Mucosa of stomach (tissue), 1 donor: Measurements from ENCODE around the gene DMPK.

Experiments
- H3K27me3 ChIP-seq: one replicate; pipeline ENCODE4 v1.7.0; 2013; ENCODE audit warnings: mild to moderate bottlenecking, low read length; ENCODE audit not compliant: control insufficient read depth, insufficient read depth
- H3K36me3 ChIP-seq: one replicate; pipeline ENCODE4 v1.7.0; 2013; ENCODE audit warnings: low read length; ENCODE audit not compliant: control insufficient read depth, insufficient read depth
- H3K4me1 ChIP-seq: one replicate; pipeline ENCODE4 v1.7.0; 2013; ENCODE audit warnings: mild to moderate bottlenecking, low read length; ENCODE audit not compliant: control insufficient read depth, insufficient read depth
- H3K4me3 ChIP-seq: one replicate; pipeline ENCODE4 v1.7.0; 2013; ENCODE audit warnings: low read length
- H3K9ac ChIP-seq: one replicate; pipeline ENCODE4 v1.7.0; 2013; ENCODE audit warnings: mild to moderate bottlenecking, low read length, moderate library complexity
- H3K9me3 ChIP-seq: one replicate; pipeline ENCODE4 v1.7.0; 2013; ENCODE audit warnings: mild to moderate bottlenecking, low read length, moderate library complexity; ENCODE audit not compliant: control insufficient read depth
- donor health status: Pancreatic carcinoma.

The DMPK gene, protein sequence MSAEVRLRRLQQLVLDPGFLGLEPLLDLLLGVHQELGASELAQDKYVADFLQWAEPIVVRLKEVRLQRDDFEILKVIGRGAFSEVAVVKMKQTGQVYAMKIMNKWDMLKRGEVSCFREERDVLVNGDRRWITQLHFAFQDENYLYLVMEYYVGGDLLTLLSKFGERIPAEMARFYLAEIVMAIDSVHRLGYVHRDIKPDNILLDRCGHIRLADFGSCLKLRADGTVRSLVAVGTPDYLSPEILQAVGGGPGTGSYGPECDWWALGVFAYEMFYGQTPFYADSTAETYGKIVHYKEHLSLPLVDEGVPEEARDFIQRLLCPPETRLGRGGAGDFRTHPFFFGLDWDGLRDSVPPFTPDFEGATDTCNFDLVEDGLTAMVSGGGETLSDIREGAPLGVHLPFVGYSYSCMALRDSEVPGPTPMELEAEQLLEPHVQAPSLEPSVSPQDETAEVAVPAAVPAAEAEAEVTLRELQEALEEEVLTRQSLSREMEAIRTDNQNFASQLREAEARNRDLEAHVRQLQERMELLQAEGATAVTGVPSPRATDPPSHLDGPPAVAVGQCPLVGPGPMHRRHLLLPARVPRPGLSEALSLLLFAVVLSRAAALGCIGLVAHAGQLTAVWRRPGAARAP

DNA sequence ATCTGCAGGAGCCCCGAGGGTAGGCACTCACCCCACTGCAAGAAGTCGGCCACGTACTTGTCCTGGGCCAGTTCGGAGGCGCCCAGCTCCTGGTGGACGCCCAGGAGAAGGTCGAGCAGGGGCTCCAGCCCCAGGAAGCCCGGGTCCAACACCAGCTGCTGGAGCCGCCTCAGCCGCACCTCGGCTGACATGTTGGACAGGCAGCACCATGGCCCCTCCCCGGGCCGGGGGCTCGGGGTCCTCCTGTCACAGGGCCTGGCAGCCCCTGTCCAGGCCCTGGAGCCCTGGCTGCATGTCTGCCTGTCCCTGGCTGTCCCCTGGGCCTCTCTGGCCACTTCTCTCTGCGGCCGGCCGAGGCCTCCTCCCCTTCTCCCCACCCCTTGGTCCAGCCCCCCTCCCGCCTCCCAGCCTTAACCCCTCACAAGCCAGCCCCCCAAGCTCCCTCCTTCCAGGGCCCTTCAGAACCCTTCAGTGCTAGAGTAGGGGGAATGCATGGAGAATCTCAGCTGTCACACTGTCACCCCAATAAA lies at the start of gene DMPK:
TSS of gene DMPK (minus strand) at position 329 of the 530 bp plus-strand sequence. CDS start at position 191, 138 bp downstream.
- Histone ChIP-seq H3K4me1 (peaks cover 40% of the 10 kb centered on the region), H3K36me3 (peaks cover 9% of the 10 kb centered on the region), H3K9me3 (no peaks in the 10 kb centered on the region), H3K9ac (peak within 1 kb of the TSS; percentile 34), H3K27me3 (peaks cover 14% of the 10 kb centered on the region), H3K4me3 (no peak within 1 kb of the TSS)

DNA sequence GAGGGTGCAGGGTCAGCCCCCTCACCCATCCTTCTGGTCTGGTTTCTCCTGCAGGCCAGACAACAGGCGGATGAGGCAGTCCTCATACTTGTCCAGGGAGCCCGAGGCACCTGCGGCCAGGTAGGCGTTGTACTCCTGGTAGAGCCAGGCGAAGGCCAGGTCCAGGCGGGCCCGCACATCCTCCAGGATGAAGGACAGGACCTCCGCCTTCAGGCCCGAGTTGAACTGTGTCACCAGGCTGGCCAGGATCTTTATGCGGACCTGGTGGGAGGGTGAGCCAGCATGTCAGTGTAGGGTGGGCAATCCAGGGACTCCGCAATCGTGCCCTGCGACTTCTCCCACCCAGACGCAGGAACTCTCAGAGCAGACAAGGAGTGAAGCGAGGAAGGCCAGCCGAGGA lies 46.7 kb upstream of the DMPK start:
- no peaks in the 10 kb centered on the region for H3K27me3 ChIP-seq
- no peak overlapping the region for H3K9ac ChIP-seq
- H3K4me1 ChIP-seq, result peaks cover 11% of the 10 kb centered on the region
- H3K9me3 ChIP-seq, result no peaks in the 10 kb centered on the region
- H3K4me3 ChIP-seq, result no peak overlapping the region
- peaks cover 18% of the 10 kb centered on the region for H3K36me3 ChIP-seq

DNA sequence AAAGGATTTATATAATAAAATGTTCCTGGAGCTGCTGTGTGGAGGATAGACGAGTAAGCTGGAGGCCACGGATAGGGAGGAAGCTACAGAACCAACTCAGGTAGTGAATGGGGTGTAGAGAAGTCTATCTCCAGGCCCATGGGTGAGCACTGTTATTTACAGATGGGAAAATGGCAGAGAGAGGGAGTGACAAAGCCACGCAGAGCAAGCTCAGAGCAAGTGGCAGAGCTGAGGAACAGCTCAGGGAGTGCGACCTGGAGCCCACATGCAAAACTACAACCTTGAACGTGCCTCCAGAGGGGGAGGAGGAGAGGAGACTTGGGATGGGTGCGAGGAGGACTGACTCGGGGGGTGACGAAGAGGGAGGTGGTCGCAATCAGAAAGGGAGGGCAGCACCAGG lies 46.2 kb upstream of the DMPK start:
- H3K4me3 ChIP-seq, result no peak overlapping the region
- no peaks in the 10 kb centered on the region for H3K9me3 ChIP-seq
- H3K4me1 ChIP-seq, result peaks cover 11% of the 10 kb centered on the region
- no peaks in the 10 kb centered on the region for H3K27me3 ChIP-seq
- no peak overlapping the region for H3K9ac ChIP-seq
- H3K36me3 ChIP-seq, result peaks cover 20% of the 10 kb centered on the region

DNA sequence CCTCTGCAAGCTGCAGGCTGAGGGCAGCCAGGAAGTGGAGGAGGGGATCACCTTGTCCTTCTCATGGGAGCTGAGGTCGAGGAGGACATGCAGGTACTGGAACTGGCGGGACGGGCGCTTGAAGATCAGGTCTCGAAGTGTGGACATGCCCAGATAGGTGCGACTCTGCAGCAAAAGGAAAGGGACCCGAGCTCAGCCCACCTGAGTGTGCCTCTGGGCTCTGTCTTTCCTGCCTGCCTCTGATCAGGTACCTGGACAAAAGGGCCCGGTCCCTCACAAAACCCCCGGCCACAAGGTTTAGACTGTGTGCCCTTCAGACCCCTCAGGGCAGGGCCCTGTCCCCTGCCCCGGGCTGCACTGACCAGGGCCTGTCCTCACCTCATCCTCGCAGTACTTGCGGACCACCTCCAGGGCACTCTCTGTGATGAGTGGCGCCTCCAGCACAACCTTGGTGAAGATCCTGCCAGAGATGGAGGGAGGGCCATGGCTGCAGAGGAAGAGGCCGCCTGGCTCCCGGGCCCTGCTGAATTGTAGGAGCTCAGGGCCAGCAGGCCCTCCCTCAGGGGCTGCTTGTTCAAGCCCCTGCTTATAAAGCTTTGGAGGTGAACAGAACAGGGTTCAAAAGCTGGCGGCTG lies 45.3 kb upstream of the DMPK start:
- Histone ChIP-seq H3K9me3 (no peaks in the 10 kb centered on the region), H3K9ac (no peak overlapping the region), H3K27me3 (no peaks in the 10 kb centered on the region), H3K4me3 (no peak overlapping the region), H3K4me1 (peaks cover 11% of the 10 kb centered on the region), H3K36me3 (peaks cover 20% of the 10 kb centered on the region)

DNA sequence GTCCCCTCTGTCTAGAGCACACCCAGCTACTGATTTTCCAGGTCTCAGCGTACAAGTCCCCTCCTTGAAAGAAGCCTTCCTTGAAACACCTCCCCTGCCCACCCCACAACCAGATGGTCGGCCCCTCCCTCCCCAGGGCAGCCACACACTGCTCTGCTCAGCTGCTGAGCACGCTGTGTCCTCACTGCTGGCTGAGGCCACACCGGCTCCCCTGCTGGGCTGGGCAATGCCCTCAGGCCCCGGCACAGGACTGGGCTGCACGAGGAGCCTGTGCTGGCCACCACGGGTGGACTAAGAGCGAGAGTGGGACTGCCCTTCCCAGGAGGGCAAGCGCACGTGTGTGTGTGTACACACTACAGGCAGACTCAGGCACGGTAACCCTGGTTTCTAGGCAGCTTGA lies 44.6 kb upstream of the DMPK start:
- Histone ChIP-seq H3K36me3 (peaks cover 20% of the 10 kb centered on the region), H3K27me3 (no peaks in the 10 kb centered on the region), H3K4me1 (peaks cover 11% of the 10 kb centered on the region), H3K9ac (no peak overlapping the region), H3K9me3 (no peaks in the 10 kb centered on the region), H3K4me3 (no peak overlapping the region)

DNA sequence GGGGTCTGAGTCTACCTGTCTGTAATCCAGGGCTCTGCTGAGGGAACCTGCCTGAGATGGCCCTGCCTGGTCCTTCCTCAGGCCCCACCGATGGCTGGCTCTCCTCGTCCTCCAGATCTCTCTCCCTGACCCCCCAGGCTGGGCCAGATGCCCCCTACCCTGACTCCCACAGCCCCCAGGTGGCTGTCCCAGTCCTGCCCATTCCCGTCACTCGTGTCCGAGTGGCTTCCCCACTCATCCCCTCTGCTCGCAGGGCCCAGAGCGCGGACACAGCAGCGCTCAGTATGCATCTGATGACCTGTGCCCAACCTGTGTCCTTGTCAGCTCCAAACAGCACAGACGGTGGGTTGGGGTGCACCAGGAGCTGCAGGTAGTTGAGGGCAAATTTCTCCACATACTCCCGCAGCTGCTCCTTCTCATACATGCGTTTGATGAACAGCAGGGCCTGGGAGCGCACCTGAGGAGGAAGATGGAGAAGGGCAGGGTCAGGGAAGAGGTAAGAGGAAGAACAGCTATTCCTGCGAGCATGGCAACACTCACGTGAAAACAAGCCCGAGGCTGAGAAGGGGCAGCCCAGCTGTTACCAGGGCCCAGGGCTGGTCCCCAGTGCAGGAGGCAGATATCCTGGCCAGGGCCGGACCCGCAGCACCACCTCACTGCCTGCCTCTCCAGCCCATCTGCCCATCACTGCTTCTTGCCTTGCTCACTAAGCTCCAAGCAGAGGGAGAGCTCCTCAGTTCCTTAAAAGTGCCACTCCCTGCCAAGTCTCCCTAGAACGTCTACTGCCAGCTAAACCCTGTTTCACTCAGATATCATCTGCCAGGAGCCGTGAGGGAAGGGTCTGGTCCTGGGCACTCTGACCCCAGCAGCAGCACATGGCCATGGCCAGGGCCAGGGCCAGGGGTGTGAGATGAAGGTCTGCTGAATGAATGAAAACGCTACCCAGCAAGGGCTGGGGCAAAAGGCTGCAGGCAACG lies 43.9 kb upstream of the DMPK start:
- Histone ChIP-seq H3K4me1 (peaks cover 11% of the 10 kb centered on the region), H3K36me3 (peaks cover 20% of the 10 kb centered on the region), H3K4me3 (no peak overlapping the region), H3K9ac (no peak overlapping the region), H3K9me3 (no peaks in the 10 kb centered on the region), H3K27me3 (no peaks in the 10 kb centered on the region)

DNA sequence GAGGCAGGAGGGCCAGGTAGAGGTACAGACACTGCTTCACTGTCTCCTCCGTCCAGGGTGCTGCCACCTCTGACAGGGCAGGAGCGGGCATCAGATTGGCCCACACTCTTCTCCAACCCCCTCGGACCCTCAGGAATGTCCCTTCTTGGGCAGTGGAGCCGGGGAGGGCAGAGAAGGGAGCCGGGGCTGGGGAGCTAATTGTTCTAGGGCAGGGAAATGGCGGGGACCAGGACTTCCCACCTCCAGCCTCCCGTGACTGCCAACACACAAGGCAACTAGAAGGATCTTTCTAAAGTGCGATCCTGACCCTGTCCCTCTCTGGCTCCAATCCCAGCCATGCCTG lies 42.9 kb upstream of the DMPK start:
- Histone ChIP-seq H3K36me3 (peaks cover 18% of the 10 kb centered on the region), H3K9ac (no peak overlapping the region), H3K27me3 (no peaks in the 10 kb centered on the region), H3K4me1 (peaks cover 11% of the 10 kb centered on the region), H3K9me3 (no peaks in the 10 kb centered on the region), H3K4me3 (no peak overlapping the region)

DNA sequence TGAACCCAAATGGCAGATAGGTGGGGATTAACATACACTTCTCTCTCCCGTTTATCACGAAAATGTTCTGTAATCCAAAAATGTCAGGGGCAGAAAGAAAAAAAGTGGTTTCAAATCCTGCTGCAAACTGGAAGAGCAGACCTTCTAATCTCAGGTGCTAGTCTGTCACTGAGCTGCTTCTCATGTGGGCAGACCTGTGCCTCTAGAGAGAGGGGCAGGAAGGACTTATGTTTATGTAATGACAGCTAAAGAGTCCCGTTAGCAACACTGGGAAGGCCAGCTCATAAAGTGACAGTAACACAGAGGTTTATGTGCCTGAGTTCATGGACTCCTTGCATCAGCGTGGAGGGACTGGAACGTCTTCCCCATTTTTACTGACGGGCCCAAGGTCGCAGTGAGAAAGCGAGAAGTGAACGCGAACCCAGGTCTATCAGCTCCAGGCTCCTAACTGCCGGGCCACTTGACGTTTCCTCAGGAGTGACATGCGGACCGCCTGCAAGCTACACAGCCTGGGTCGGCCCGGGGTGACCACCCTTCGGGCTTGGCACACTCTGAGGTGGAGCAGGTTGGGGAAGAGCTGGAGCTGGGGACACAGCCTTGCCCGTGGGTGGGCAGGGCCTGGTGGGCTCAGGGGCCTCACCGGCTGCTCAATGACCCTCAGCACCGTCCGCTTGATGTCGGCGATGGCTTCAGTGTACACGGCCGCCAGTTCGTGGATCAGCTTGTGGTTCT lies 42.4 kb upstream of the DMPK start:
- Histone ChIP-seq H3K4me1 (peaks cover 11% of the 10 kb centered on the region), H3K9ac (no peak overlapping the region), H3K9me3 (no peaks in the 10 kb centered on the region), H3K27me3 (no peaks in the 10 kb centered on the region), H3K4me3 (no peak overlapping the region), H3K36me3 (peaks cover 13% of the 10 kb centered on the region)

DNA sequence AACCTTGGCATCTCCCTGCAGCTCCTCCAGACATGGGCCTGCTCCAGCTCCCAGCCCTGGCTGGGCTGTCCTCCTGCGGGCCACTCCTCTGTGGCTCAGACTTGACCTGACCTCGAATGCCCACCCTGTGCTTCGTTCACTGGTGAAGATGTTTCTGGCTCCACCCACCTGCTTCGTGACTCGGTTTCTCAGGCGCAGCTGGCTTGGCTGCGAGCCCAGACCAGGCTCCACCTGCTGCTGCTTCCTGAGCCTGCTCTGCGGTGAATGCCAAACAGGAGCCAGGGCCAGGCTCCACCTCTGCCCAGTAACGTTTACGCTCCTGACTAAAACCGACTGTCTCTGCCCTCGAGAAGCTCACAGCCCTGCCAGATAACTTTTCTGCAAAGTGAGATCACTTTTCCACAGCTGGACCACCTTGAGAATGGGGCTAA lies 41.8 kb upstream of the DMPK start:
- H3K4me1 ChIP-seq, result peaks cover 11% of the 10 kb centered on the region
- H3K4me3 ChIP-seq, result no peak overlapping the region
- H3K27me3 ChIP-seq, result no peaks in the 10 kb centered on the region
- H3K36me3 ChIP-seq, result peaks cover 11% of the 10 kb centered on the region
- no peaks in the 10 kb centered on the region for H3K9me3 ChIP-seq
- no peak overlapping the region for H3K9ac ChIP-seq

DNA sequence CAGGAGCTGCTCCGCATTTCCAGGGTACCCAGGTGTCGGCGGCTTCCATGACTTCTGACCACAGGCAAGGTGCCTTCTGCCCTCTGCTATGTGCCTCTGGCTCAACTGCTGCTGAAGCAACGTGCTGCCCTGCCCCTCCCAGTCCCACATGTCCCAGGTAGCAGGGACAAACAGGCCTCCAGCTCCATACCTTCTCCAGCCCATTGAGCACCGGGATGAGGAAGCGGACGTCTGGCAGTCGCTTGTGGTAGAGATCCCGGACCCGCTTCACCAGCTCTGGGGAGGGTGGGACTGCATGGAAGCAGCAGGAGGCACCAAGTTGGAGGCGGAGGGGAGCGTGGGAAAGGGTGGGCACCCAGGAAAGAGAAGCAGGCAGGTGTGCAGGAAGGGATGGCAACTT lies 40.9 kb upstream of the DMPK start:
- Histone ChIP-seq H3K4me1 (peaks cover 11% of the 10 kb centered on the region), H3K4me3 (no peak overlapping the region), H3K9me3 (no peaks in the 10 kb centered on the region), H3K27me3 (no peaks in the 10 kb centered on the region), H3K9ac (no peak overlapping the region), H3K36me3 (peaks cover 11% of the 10 kb centered on the region)

DNA sequence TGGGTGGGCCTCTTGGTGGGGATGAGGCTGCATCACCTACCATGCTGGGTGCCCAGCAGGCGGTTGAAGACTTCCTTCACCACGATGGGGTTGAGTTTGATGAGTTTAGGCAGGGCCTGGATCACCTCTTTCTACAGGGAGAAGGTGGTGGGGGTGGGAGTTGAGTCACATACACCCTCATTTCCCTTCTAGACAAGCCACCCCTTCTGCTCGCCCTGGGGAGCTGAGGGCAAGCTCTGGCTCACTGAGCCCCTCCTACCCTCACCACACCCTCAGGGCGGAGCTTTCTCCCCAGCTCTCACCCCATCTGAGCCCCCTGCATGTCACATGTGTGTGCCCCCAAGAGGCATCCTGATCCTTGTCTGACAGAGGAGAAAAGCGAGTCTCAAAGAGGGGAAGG lies 40.4 kb upstream of the DMPK start:
- Histone ChIP-seq H3K36me3 (peaks cover 11% of the 10 kb centered on the region), H3K9me3 (no peaks in the 10 kb centered on the region), H3K4me1 (peaks cover 11% of the 10 kb centered on the region), H3K4me3 (no peak overlapping the region), H3K27me3 (no peaks in the 10 kb centered on the region), H3K9ac (no peak overlapping the region)
